T47D (cell line): ENCODE data around the gene PRRG3.
"Not testable (repeated sequence)": the region's sequence is repeated elsewhere in the genome, so short reads cannot be mapped to it uniquely, and the experiment has no call there.

Source experiments
- DNase-seq, 2 experiments: peaks; one replicate each; pipeline versions ENCODE4 v3.0.0 to v3.0.0-alpha.2; 2011 to 2012; ENCODE audit warnings: low read depth in 1 of 2, low spot score in 1 of 2
- JUND ChIP-seq: IDR thresholded peaks from 2 replicates; pipeline ENCODE4 v1.6.1; 2012; ENCODE audit warnings: low read depth
- in situ Hi-C: cut with HindIII; loops from 2 replicates; pipeline ENCODE4 v1.10.0; 2016; ENCODE audit warnings: low sequenced_read_pairs, low pct_unique_long_range_greater_than_20kb

Gene PRRG3

DNA sequence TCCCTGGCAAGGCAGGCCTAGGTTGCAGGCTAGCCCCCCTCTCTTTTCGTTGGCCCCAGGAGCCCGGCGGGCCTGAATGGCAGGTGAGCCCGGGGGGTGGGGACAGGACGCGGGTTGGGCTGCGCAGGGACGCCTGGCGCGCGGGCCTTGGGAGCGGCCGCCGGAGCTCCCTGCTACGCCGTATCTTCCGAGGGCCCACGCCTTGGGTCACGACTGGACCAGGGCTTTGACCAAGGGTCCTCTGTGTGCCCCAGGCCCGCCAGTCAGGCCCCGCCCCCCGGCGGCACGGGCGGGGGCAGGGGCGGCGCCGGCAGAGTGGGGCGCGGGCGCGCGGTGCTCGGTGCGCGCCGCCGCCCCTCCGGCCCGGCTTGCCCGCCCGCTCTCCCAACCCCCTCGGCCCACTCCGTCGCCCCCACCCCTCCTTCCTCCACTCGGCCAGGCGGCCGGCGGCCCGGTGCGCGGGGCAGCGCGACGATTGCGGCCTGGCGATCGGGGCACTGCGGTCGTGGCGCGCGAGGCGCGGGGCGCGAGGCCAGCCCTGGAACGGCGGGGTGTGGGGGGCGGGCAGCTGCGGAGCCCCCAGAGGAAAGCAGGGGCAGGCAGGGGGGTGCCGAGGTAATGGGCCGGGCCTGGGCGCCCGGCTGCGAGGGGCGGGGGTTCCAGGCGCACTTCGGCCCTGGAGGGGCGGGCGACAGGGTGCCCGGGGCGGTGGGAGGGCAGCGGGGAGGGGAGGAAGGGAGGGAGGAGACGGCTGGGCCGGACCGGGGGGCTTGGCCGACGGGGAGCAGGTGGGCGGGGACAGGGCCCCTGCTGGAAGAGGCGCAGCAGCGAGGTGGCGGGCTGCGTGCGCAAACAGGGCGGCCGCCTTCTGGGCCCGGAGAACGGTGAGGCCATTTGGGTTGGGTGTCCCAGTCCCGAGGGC lies at the start of gene PRRG3:
PRRG3 (plus strand) TSS at position 798 of the 922 bp plus-strand sequence. CDS start 3,357 bp downstream, outside the sequence.
- DNase-seq = no peak
- no peak for TF ChIP-seq JUND
- in situ Hi-C loops = no loop called here

- in situ Hi-C loops = no loop called here
- TF ChIP-seq JUND = no peak
- no peak for DNase-seq
These were observed 20.0 kb upstream of the PRRG3 start for GRCh38 chrX:151675121-151675746.

- in situ Hi-C loops = no loop called here
- no peak for TF ChIP-seq JUND
- DNase-seq = no peak
These were observed 19.1 kb upstream of the PRRG3 start for GRCh38 chrX:151676196-151676595.

DNA sequence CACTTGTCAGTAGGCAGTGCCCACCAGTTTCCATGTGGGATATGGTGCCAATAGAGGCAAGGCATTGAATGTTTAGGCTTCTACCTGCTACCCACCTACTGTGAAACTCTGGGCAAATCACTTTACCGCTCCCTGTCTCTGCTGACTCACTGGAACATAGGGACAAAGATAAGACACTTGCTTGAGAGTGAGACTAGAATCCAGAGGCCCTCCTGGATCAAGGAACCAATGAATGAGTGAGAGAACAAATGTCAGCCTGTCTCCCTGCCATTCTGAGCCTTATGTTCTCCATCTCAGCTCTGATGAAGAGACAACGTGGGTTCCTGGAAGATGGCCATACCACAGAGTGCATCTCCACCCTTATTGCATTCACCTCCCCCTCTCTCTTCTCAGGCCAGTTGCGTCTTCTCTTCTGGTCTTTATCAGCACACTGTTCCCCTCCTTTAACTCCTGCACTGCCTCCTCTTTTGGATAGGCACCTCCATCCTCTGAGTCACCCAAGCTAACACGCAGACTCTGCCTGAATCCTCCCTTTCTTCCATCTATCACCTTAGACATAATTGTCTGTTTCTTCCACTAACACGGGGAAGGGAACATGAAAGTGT lies 15.4 kb upstream of the PRRG3 start:
- in situ Hi-C loops = no loop called here
- no peak for DNase-seq
- TF ChIP-seq JUND = no peak

DNA sequence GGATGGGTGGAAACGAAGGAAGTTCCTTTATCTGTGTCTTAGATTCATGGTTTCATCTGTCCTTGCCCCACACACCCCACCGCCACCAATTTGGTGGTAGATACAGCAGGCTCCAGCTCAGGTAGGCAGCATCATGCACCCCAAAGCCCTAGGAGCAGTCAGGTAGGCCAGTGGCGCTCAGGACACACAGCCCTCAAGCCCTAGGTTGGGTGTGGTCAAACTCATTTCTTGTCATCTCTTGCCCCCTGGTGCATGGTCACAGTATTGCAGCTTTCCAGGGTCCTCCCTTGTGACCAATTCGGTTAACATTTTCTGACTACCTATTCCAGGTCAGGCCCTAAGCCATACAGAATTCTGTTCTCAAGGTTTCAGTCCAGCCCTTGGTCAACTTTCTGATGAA lies 14.5 kb upstream of the PRRG3 start:
- DNase-seq = peak in 1 of 2 experiments; percentile 55
- TF ChIP-seq JUND = no peak
- in situ Hi-C loops = no loop called here

GRCh38 chrX:151687635-151688034 lies 7.6 kb upstream of the PRRG3 start:
- in situ Hi-C loops = no loop called here
- no peak for DNase-seq
- no peak for TF ChIP-seq JUND

DNA sequence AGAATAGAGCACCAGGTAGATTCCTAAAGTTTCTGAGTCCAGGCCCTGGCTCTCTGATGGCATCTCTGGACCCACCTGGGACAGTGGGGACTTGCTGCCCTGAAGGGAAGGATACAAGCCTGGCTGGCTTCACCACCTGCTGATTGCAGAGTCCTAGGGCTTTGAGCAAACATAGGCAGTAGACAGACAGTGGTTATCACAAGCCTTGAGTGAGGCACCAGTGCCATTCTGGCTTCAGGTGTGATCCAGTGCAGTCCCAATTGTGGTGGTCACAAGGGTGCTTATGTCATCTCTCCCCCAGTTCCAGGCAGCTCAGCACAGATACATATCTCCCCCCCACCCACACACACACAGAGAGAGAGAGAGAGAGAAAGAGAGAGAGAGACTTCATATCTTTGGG lies 6.6 kb upstream of the PRRG3 start:
- in situ Hi-C loops = no loop called here
- no peak for DNase-seq
- TF ChIP-seq JUND = no peak

DNA sequence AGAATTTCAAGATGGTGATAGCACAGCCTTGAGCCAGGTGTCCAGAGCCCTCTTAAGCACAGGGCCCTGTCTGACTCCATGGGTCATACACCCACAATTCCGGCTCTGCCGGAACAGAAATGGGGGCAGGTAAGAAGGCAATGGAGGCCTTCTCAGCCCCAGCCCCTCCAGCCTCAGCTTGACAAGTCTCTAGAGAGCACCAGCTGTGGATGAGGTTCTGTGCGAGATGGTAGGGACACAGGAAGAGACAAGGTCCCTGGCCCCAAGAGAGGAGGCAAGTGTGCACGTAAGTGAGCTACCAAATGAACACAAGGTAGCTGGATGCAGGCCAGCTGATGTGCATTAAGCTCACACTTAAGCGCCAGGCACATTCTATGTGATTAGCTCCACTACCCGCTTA lies 2.4 kb upstream of the PRRG3 start:
- in situ Hi-C loops = no loop called here
- no peak for TF ChIP-seq JUND
- DNase-seq = no peak

DNA sequence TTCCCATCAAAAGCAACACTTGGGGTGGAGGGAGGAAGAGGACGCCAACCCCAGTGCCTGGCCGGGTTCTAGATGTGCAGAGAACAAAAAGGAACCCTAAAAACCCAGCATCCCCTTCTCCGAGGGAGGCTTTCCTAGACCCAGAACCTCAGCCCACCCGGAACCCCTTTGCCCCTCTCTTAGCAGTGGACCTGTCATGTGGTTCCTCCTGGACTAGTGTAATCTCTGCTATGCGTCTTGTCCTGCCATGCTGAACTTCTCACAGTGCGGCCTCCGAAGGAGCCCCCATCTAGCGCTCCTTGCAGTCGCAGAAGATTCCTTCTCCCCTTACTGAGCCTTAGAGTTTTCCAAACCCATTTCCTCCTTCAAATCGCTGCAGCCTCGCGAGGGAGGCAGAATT lies 1.1 kb upstream of the PRRG3 start:
- no peak for DNase-seq
- in situ Hi-C loops = no loop called here
- no peak for TF ChIP-seq JUND

DNA sequence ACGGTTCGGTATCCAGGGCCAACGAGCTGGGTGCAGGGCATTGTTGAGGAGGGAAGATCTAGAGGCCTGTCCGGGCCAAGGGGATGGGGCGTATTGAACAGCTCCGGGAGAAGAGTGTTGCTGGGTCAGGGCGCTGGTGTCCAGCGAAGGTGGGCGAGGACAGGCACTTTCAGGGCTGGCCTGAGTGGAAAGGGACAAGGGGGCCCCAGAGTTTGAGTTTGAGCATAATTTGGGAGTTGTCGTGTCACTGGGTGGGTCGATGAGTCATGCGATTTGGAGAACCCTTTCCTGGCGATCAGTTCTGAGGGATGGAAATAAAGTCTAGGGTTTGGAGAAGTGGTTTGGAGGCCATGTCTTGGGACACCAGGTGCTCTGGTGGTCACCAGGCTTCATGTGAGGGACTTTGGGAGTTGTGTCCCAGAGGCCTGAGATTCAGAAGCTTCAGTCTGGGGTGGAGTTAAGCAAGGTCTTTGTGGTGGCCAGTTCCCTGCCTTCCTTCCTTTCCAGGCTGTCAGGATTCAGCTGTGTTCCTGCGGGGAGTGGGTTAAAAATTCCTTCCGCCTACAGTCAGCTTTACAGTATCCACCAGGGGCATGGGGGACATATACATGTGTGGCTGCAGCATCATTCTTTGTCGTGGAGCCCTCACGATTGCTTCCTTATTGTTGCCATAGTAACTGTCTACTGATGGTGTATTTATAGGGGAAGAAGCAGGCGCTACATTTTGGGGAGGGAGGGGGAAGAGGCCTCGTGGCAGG lies 504 bp downstream of the PRRG3 start:
- in situ Hi-C loops = no loop called here
- no peak for TF ChIP-seq JUND
- no peak for DNase-seq

DNA sequence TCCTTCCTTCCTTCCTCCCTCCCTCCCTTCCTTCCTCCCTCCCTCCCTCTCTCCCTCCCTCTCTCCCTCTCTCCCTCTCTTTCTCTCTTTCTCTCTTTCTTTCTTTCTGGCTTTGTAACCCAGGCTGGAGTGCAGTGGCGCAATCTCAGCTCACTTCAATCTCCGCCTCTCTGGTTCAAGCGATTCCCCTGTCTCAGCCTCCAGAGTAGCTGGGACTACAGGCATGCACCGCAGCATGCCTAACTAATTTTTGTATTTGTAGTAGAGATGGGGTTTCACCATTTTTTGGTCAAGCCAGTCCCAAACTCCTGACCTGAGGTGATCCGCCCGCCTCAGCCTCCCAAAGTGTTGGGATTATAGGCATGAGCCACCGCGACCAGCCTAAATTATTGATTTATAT lies 1.8 kb downstream of the PRRG3 start:
- in situ Hi-C loops = not testable (repeated sequence)

GRCh38 chrX:151697522-151697921 lies 2.3 kb downstream of the PRRG3 start:
- in situ Hi-C loops = no loop called here
- no peak for DNase-seq
- no peak for TF ChIP-seq JUND

More for the DNA sequence above, 1.8 kb downstream of the PRRG3 start:
- not testable (repeated sequence) for DNase-seq
